ENCODE results near the gene BAG5.

BAG5 gene

GRCh38 chr14:103546652-103547454, 15.6 kb downstream of the BAG5 start:
- no peak for DNase-seq (ENCODE audit: low read depth)

- no peak for DNase-seq (ENCODE audit: low read depth)
Measured at GRCh38 chr14:103545915-103546651, 16.4 kb downstream of the BAG5 start.

- DNase-seq (ENCODE audit: low read depth) = no peak
Measured at GRCh38 chr14:103545219-103545914, 17.1 kb downstream of the BAG5 start.

- DNase-seq (ENCODE audit: low read depth) = no peak
Measured at GRCh38 chr14:103544388-103545218, 17.9 kb downstream of the BAG5 start.

- DNase-seq (ENCODE audit: low read depth) = no peak
Measured at GRCh38 chr14:103543721-103544387, 18.6 kb downstream of the BAG5 start.

- DNase-seq (ENCODE audit: low read depth) = no peak
Measured at GRCh38 chr14:103543140-103543539, 19.3 kb downstream of the BAG5 start.

GRCh38 chr14:103542605-103543088, 19.8 kb downstream of the BAG5 start:
- DNase-seq (ENCODE audit: low read depth) = no peak

- DNase-seq (ENCODE audit: low read depth) = no peak
Measured at GRCh38 chr14:103541709-103542604, 20.5 kb downstream of the BAG5 start.

- no peak for DNase-seq (ENCODE audit: low read depth)
Measured at GRCh38 chr14:103540821-103541708, 21.4 kb downstream of the BAG5 start.

GRCh38 chr14:103539056-103539825, 23.2 kb downstream of the BAG5 start:
- DNase-seq (ENCODE audit: low read depth) = no peak

GRCh38 chr14:103538291-103539055, 24.0 kb downstream of the BAG5 start:
- DNase-seq (ENCODE audit: low read depth) = no peak

GRCh38 chr14:103537175-103537990, 25.1 kb downstream of the BAG5 start:
- no peak for DNase-seq (ENCODE audit: low read depth)

- no peak for DNase-seq (ENCODE audit: low read depth)
Measured at GRCh38 chr14:103536693-103537092, 25.8 kb downstream of the BAG5 start.

- DNase-seq (ENCODE audit: low read depth) = no peak
Measured at GRCh38 chr14:103535891-103536565, 26.4 kb downstream of the BAG5 start.

- DNase-seq (ENCODE audit: low read depth) = no peak
Measured at GRCh38 chr14:103535081-103535890, 27.2 kb downstream of the BAG5 start.

All from non-pigmented ciliary epithelial cell (primary cell).